Stimulated activated naive CD4-positive, alpha-beta T cell treated with Interleukin-2 at 50 U/mL for 16 hours (primary cell): ENCODE measurements around the gene CTRB2.

Experiments
- DNase-seq: peaks from one replicate; lab custom pipeline; 2025; lab: John Stamatoyannopoulos, UW

Gene CTRB2

GRCh38 chr16:75206749-75207451 is at the start of gene CTRB2:
Gene CTRB2, minus strand, starts transcription at chr16:75207161. Its CDS starts 20 bp downstream, at chr16:75207141.
- no peak for DNase-seq

DNA sequence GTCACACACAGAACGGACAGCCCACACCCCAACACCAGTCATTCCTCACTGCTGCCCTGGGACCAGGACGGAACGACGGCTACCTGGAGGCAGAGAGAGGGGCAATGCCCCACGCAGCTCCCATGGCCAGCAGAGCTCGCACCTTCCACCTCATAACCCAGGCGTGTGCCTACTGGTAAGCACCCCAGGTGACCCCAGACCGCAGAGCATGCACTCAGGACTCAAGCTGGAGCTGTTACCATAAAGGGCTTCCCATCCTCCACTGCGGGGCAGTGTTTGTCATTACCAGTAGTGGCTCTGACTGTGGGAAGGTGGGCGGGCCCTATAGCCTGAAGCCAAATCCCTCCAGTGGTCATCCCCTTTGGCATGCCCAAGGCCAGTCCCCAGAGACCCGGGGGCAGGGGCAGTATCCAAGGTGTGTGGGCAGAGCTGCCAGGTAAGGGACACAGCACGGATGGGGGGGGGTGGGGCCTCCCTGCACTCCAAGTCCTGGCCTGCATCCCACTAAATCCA is 49.2 kb upstream of the CTRB2 start:
- DNase-seq = no peak

GRCh38 chr16:75254359-75254837 is 47.4 kb upstream of the CTRB2 start:
- no peak for DNase-seq

GRCh38 chr16:75252946-75253911 is 46.3 kb upstream of the CTRB2 start:
- no peak for DNase-seq

- no peak for DNase-seq
Measured at GRCh38 chr16:75252049-75252864, 45.3 kb upstream of the CTRB2 start.

DNA sequence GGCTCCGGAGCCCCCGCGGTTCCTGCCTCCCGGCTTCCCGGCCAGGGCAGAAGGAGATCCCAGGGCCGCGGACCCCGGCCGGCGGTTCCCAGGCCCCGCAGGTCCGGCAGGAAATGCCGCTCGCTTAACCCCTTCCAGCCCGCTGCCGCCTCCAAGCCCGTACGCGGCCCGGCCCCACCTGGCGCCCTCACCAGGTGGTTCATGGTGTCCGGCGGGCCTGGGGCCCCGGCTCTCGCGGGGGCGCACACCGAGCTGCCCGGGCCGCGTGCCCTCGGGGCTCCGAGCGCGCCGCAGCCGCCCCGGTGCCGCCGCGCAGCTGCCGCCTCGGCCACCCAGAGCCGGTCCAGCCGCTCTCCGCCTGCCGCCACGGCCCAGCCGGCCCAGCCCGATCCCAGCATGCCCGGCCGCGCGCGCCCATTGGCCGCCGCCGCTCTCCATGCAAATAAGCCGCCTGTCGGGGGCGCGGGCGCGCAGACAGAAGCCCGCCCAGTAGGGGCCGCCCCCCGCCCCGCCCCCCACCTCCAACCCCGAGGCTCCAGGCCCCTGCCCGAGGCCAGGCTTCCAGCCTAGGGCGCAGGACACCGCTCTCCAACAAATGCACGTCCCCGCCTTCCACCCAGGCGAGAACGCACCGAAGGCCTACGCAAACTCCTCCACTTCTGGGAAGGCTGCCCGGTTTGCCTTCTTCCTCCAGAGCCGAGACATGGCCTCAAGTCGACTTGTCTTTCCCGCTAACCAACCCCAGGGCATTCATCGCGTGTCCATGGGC is 44.5 kb upstream of the CTRB2 start, which contains the start of gene BCAR1:
BCAR1 (minus strand) TSS at position 345 of the 769 bp plus-strand sequence; CDS start at position 203, 142 bp downstream.
- DNase-seq = no peak

DNA sequence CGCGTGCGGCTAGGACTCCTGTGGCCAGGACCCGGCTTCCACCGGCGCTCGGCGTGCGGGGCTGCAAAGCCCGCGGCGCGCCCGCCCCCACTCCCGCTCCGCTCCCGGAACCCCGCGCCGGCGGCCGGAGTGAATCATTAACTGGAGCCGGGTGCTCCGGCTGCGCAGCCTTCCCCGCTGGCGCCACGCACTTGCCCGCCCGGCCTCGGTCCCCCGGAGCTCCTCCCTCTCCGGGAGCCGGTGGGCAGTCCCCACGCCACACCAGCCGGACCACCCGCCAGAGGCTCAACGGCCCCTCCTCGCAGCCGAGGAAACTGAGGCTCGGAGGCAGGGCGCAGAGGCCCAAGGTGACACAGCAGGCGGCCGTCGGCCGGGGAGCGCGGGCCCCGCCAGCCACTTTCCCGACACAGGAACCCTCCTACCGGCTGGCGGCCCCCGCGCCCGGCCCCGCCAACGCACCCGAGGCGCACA is 43.9 kb upstream of the CTRB2 start:
- DNase-seq = no peak

GRCh38 chr16:75250089-75250808 is 43.3 kb upstream of the CTRB2 start:
- DNase-seq = no peak

DNA sequence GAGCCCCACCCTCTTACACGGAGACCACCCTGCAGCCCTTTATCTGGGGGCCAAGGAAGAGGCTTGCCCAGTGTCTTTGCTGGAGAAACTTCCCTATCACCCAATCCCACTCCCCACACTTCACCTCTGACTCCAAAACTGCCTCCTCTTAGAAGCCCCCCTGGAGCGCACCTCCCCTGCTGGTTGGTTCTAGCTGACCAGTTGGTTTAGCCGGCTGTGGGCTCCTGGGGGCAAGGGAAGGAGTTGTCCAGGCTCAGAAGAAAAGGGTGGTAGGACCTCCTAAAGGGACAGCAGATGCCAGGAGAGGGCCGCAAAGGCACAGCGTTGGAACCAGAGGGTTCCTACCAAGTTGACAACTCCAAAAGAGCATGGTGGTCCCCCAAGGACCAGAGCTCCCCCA is 42.5 kb upstream of the CTRB2 start:
- no peak for DNase-seq

DNA sequence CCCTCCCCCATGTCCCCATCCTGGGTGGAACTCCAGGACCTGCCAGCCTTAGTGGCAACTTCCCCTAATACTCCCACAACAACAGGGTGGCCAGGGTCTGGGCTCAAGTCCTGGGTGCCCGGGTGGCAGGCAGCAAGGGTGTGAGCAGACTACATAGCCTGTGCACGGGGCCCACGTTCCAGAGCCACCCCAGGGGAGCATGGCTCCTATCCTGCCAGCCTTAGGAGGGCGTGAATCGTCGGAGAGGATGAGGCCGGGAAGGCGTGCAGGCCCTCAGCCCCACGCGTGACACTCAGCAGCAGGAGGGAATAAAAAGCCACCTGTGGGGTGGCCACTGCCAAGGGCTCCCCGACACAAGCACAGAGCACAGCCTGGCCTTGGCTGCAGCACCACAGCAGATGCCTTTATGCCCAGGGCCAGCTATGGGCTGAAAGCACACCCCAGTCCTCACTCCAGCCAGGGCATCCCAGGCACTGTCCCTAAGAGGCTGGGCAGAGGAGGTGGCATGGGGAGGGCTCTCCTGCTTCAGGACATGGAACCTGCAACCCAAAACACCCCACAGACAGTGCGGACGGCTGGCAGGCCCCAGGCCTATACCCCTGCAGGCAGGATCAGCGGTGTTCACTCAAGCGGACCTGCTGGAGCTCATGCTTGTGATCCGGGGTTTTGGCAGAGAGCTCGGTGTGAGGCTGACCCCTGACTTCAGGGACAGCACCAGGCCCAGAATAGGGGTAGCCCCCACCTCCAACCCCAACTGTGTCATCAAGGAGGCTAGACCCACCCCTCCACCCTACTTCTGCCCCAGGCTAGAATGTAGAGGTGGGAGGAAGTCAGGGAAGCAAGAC is 41.8 kb upstream of the CTRB2 start:
- no peak for DNase-seq

- no peak for DNase-seq
Measured at GRCh38 chr16:75248142-75248535, 41.2 kb upstream of the CTRB2 start.

DNA sequence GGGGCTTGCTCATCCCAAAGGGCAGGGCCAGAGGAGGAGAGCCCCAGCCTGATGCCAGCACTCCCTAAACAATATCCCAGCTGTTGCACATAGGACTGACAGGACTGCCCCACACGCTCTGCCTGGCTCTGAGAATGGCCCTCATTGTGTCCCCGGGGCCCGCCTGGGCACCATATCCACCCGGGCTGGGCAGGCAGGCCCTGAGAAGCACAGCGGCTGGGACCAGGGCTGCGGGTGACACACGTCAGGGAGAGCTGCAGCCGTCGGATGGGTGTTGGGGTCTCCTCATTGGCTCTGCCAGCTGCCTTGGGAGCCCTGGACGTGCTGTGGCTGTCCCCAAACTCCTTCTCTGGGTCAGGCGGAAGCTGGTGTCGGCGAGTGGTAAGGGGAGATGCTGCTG is 40.3 kb upstream of the CTRB2 start:
- DNase-seq = no peak

GRCh38 chr16:75246504-75247205 is 39.7 kb upstream of the CTRB2 start:
- no peak for DNase-seq

DNA sequence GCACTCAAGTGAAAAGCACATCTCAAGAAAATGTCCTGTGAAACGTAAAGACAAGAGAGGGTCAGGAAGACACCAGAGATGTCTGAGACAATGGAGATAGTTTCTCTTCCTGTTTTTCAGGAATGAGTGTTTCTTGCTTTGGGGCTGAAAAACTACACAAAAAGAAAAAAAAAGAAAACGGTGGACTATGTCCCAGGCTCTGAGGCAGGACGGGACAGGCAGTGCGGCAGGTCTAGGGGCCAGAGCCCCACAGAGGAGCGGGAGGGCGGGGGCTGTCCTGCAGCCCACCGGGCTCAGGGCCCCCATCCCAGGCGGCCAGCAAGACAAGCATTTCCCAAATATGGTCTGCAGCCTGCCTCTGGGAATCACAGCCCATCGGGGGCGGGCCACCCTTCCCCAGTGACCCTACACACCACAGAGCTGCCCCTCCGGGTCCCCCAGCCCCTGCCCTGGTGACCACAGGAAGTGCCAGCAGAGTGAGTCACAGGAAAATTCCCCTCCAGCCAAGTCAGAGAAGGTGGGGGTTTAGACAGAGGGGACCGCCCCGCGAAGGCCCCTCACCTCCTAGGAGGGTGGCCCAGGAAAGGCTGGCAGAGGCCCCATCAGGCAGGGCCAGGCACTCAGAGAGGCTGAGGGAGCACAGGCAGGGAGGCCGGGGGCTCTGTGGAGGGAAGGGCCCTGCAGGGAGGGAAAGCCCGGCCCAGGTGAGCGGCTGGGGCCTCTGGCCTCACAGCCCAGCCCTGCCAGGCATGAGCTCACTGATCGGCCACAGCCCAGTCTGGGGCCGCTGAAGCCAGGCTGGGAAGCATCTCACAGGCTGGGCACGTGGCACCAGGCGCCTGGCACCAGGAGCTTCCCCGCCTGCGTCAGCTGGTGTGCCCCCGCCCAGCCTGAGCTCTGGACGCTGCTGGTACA is 38.1 kb upstream of the CTRB2 start:
- DNase-seq = no peak

DNA sequence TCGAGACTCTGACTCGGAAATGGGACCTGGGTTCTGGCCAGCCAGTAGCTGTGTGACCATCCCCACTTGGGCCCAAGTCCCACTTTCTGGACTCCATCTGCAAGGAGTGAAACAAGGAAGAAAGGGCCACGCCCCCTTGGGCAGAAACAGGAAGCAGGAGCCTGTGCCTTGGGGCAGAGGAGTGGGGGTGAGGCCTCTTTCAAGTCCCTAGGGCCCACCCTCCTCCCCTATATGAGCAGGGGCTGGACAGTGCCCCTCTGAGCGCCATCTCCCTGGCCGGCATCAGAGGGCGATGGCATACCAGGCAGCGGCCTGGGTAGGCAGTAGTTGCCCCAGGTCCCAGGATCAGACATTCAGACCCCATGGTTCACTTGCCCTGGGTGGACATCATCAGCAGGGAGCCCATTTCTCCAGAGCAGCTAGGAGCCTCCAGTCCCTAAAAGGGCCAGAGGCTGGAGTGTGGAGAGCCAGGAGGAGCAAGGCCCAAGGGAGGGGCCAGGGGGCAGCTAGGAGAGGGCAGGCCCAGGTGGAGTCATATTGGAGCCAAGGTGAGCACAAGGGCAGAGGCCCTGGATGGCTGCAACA is 37.4 kb upstream of the CTRB2 start:
- DNase-seq = no peak

DNA sequence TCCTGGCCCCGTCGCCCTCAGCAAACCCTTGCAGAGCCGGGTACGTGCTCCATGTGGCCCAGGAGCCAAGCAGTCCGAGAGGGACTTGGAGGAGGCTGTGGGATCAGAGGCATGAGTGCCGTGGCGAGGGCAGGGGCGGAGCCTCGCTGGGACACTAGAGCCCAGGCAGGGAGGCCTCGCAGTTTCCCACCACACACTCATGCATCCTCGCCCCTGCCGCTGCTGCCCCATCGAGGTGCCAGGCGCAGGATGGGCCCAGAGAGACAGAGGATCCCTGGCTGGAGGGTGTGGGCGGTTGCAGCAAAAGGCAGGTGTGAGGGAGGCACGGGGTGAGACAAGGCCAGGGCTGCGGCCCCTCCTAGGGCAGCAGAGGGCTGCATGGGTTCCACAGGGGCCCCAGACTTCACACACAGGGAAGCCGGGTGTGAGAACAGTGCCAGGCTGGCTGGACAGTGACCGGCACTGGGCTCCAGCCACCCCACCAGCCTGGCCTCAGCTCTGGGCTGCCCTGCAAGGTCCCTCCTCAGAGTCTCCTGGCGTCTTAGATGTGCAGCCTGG is 36.8 kb upstream of the CTRB2 start:
- DNase-seq = no peak
